DMS153 (cell line): Measurements from ENCODE around the gene PLB1.
A peak's percentile ranks its signal among the peaks of the same experiment; 100 is the strongest.

Experiments
- DNase-seq: peaks from one replicate; lab custom pipeline; 2025; lab: John Stamatoyannopoulos, UW

PLB1 gene

GRCh38 chr2:28628987-28629386, 133.1 kb downstream of the PLB1 start:
- no peak for DNase-seq

- no peak for DNase-seq
Measured at GRCh38 chr2:28629910-28630309, 134.1 kb downstream of the PLB1 start.

DNA sequence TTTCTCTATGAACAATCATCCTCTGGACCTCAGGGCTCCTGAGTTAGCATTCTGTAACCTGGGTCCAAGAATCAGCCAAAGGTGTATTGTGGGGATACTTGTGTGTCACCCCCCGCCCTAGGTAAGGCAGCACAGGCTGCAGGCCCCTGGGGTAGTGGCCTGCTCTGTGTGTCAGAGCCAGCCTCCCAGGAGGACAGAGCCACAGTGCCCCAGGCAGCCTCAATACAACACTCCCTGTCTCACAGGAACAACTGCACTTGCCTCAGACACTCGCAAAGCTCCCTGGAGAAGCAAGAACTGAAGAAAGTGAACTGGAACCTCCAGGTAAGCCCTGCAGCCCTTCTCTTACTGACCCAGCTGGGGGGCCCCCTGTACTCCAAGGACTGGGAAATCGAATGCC, 134.5 kb downstream of the PLB1 start:
- no peak for DNase-seq

DNA sequence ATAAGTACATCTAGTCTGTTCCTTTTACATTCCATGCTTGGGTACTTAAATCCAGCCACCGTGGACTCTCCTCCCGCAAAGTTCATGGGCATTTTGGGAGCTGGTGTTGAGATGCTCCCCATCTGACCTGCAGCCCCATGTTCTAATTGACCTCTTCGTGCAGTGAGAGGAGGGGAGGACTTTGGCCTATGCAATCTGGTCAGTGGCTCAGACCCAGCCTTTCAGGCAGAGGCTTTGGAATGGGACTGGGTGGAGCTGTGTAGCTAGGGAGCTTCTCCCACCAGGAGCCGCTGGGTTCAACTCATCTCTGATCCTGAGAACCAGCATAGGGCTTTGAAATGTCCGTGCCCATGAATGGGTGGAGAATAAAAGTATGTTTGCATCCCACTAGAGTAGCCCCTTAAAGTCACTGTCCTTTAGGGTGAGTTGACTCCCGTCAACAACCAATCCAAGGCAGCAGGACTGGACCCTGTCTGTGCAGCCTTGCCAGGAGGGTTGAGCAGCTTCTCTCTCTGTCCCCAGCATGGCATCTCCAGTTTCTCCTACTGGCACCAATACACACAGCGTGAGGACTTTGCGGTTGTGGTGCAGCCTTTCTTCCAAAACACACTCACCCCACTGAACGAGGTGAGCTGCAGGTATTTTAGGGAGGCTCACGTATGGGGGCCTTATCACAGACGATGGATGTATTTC, 135.8 kb downstream of the PLB1 start:
- no peak for DNase-seq

- no peak for DNase-seq
Measured at GRCh38 chr2:28632791-28633190, 136.9 kb downstream of the PLB1 start.

- peak; percentile 45 for DNase-seq
Measured at GRCh38 chr2:28633204-28633603, 137.3 kb downstream of the PLB1 start.

GRCh38 chr2:28633746-28634145, 137.9 kb downstream of the PLB1 start:
- DNase-seq, result no peak

GRCh38 chr2:28635191-28635611, 139.3 kb downstream of the PLB1 start:
- DNase-seq, result no peak

- DNase-seq, result no peak
Measured at GRCh38 chr2:28636491-28636890, 140.6 kb downstream of the PLB1 start.

- no peak for DNase-seq
Measured at GRCh38 chr2:28637066-28638047, 141.5 kb downstream of the PLB1 start.

DNA sequence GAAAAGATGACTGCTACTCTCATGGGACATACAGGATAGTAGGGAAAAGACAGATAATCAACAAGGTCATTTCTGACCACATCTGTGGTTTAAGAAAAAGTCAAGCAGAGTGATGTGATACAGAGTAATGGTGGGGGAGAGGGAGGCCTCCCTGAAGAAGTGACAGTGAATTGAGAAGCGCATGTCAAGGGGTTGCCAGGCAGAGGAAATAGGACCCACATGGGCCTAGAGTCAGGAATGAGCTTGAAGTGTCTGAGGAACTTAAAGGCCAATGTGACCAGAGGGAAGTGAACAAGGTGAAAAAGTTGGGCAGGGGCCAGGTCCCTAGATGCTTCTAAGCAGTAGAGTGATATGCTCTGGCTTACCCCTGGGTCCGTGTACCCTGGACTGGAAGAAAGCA, 142.2 kb downstream of the PLB1 start:
- no peak for DNase-seq

GRCh38 chr2:28639092-28639691, 143.3 kb downstream of the PLB1 start:
- no peak for DNase-seq

- peak; percentile 64 for DNase-seq
Measured at GRCh38 chr2:28639836-28640235, 144.0 kb downstream of the PLB1 start.

- no peak for DNase-seq
Measured at GRCh38 chr2:28640260-28640907, 144.5 kb downstream of the PLB1 start.

GRCh38 chr2:28640908-28641300, 145.0 kb downstream of the PLB1 start:
- DNase-seq, result no peak

DNA sequence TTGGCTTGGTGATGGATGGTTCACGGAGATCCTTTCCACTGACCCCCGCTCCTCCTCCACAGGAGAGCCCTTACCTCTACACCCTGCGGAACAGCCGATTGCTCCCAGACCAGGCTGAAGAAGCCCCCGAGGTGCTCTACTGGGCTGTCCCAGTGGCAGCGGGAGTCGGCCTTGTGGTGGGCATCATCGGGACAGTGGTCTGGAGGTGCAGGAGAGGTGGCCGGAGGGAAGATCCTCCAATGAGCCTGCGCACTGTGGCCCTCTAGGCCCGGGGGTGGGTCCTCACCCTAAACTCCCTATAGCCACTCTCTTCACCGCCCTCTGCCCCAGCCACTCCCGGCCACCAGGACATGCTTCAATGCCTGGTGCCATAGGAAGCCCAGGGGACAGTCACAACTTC, 146.9 kb downstream of the PLB1 start:
- no peak for DNase-seq

- no peak for DNase-seq
Measured at GRCh38 chr2:28643327-28643726, 147.5 kb downstream of the PLB1 start.

DNA sequence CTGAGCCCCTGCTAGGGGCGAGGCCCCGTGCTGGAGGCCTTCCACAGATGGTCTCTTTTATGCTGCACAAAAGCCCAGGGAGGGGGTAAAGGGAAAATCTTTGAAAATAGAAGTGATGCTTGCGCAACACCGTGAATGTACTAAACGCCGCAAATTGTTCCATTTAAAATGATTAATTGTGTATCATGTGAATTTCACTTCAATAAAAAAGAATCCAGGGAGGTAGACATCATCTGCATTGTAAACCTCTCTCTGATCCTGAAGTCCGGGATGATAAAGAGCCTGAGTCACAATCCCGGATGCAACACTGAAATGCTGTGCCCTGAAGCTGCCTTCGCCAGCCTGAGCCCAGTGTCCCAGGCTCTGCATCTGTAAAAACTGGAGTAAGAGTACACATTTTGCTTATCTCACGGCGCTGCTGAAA, 148.1 kb downstream of the PLB1 start:
- DNase-seq, result no peak

- no peak for DNase-seq
Measured at GRCh38 chr2:28644760-28645159, 148.9 kb downstream of the PLB1 start.

DNA sequence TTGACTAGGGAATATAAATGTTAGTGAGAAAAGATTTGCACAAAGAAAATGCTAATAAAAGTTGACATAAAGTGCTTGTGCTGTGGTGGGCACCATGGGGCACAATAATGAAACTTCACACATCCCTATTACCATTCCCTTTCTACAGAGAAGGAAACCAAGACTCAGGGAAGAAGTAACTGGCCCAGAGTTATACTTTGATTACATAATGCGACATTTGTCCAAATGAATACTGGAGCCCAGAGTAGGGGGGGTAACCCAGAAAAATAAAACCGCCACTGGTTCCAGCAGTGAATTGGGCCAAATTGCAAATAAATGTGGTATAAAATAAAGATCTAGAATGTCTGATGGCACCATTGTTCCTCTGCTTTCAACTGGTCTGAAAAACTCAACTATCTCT, 149.7 kb downstream of the PLB1 start:
- no peak for DNase-seq

GRCh38 chr2:28647682-28648081, 151.8 kb downstream of the PLB1 start:
- no peak for DNase-seq

DNA sequence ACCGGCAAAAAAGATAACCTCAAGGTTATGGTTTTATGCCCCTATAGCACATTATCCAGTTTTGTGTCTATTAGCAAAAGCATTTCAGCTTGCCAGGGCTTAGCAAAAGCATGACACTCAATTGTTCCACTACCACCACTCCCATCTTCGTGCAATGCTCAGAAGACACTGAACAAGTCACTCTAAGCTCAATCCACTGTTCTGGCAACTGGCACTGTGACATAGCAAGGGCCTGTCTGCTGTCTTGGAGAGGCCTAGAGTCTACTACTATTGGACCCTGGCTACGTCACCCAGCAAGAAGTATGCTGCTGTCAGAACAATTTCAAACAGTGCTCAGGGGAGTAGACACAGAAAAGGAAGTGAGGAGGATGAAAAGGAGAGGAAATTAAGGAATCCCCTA, 152.3 kb downstream of the PLB1 start:
- no peak for DNase-seq
